ENCODE results near the gene NGDN.

NGDN gene

DNA sequence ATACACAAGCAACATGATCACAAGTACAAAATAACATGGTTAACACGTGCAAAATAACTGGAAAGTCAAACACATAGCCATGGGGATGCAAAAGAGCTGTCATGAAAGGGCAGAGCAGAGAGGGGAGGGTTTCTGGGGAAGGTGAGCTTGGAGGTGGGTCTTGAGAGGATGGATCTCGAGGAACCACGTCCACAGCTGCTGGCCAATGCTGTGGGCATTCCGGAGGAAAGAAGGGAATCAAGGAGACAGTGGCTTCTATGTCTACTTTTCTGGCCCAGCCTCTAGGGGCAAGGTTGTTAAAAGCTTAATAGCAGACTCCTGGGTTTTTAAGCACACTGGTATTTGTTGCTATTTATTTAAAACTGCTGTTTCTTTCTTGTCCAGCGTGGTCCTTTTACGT, 25.6 kb upstream of the NGDN start:
- H2AFZ ChIP-seq (ENCODE audit: low read length): no peak overlapping the region
- no peaks in the 10 kb centered on the region for H3K4me1 ChIP-seq (ENCODE audit: insufficient read depth, low read length, severe bottlenecking)
- no peaks in the 10 kb centered on the region for H3K79me2 ChIP-seq (ENCODE audit: insufficient read depth, low read length)
- no peaks in the 10 kb centered on the region for H3F3A ChIP-seq (ENCODE audit: insufficient read depth, low read length)
- no peak for TF ChIP-seq EZH2 (IDR thresholded peaks at IDR 0.05; ENCODE audit: borderline replicate concordance, low read length)
- TF ChIP-seq, protein P1, sequence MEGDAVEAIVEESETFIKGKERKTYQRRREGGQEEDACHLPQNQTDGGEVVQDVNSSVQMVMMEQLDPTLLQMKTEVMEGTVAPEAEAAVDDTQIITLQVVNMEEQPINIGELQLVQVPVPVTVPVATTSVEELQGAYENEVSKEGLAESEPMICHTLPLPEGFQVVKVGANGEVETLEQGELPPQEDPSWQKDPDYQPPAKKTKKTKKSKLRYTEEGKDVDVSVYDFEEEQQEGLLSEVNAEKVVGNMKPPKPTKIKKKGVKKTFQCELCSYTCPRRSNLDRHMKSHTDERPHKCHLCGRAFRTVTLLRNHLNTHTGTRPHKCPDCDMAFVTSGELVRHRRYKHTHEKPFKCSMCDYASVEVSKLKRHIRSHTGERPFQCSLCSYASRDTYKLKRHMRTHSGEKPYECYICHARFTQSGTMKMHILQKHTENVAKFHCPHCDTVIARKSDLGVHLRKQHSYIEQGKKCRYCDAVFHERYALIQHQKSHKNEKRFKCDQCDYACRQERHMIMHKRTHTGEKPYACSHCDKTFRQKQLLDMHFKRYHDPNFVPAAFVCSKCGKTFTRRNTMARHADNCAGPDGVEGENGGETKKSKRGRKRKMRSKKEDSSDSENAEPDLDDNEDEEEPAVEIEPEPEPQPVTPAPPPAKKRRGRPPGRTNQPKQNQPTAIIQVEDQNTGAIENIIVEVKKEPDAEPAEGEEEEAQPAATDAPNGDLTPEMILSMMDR (IDR thresholded peaks at IDR 0.05; ENCODE audit: low read length): no peak
- H3K9me2 ChIP-seq (ENCODE audit: low read depth, low read length): no peaks in the 10 kb centered on the region
- no peak overlapping the region for H3K4me3 ChIP-seq (ENCODE audit: low read depth, low read length, poor library complexity, severe bottlenecking)
- H3K36me3 ChIP-seq (ENCODE audit: insufficient read depth, low read length): no peaks in the 10 kb centered on the region
- H3K27me3 ChIP-seq (ENCODE audit: insufficient read depth, low read length): peaks cover 9% of the 10 kb centered on the region
- no peak overlapping the region for H3K9ac ChIP-seq (ENCODE audit: low read length)
- no peak overlapping the region for H3K4me2 ChIP-seq (ENCODE audit: low read length)
- H4K20me1 ChIP-seq (ENCODE audit: insufficient read depth, low read length): no peaks in the 10 kb centered on the region
- H3K9me3 ChIP-seq (ENCODE audit: low read length): no peaks in the 10 kb centered on the region
- H3K27ac ChIP-seq (ENCODE audit: low read depth, low read length, poor library complexity, severe bottlenecking): no peak overlapping the region

DNA sequence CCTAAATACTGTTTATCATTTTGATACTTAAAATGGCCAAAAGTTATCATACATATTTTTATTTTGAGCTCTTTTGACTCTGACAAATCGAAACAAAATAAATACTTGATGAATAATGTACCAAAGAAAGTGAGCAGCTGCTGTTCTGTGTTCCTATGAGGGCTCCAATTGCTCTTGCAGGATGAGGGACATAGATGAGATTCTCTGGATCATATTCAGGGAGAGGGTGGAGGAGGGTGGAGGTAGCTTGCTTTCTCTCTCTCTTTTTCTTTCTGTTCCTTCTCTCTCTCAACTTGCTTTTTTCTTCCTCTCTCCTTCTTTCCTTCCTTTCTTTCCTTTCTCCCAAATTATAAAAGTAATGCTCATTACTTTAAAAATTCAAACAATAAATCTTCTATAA, 25.2 kb upstream of the NGDN start:
- no peak for TF ChIP-seq EZH2 (IDR thresholded peaks at IDR 0.05; ENCODE audit: borderline replicate concordance, low read length)
- TF ChIP-seq, protein P1 (IDR thresholded peaks at IDR 0.05; ENCODE audit: low read length): no peak
- no peaks in the 10 kb centered on the region for H3K79me2 ChIP-seq (ENCODE audit: insufficient read depth, low read length)

DNA sequence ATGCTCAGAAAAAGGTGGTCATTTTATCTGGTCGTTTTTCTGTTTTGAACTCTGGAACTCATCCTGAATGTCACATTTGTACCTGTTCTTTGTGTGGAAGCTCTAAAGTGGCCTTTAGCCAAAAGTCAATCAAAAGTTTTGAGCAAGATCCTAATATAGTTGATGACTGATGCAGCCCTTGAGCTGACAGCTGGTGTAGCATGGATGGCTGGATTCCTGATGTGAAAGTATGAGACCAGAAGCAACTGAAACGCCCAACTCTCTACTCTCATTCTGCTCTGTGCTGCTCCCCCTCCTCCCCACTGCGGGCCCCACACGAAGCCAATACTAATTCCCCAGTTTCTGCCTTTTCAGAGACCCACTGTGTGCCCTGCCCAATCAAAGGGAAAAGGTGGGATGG, 23.7 kb upstream of the NGDN start:
- Histone ChIP-seq H3K9ac (ENCODE audit: low read length) (no peak overlapping the region), H3K4me2 (ENCODE audit: low read length) (no peak overlapping the region), H4K20me1 (ENCODE audit: insufficient read depth, low read length) (no peaks in the 10 kb centered on the region), H3K27ac (ENCODE audit: low read depth, low read length, poor library complexity, severe bottlenecking) (no peak overlapping the region), H2AFZ (ENCODE audit: low read length) (no peak overlapping the region), H3F3A (ENCODE audit: insufficient read depth, low read length) (no peaks in the 10 kb centered on the region), H3K4me1 (ENCODE audit: insufficient read depth, low read length, severe bottlenecking) (no peaks in the 10 kb centered on the region), H3K9me3 (ENCODE audit: low read length) (no peaks in the 10 kb centered on the region), H3K4me3 (ENCODE audit: low read depth, low read length, poor library complexity, severe bottlenecking) (no peak overlapping the region), H3K36me3 (ENCODE audit: insufficient read depth, low read length) (no peaks in the 10 kb centered on the region), H3K9me2 (ENCODE audit: low read depth, low read length) (no peaks in the 10 kb centered on the region), H3K79me2 (ENCODE audit: insufficient read depth, low read length) (no peaks in the 10 kb centered on the region), H3K27me3 (ENCODE audit: insufficient read depth, low read length) (0 out of 2 replicates have a peak, but pooled peaks cover 2% of the 10 kb centered on the region)
- TF ChIP-seq, protein P1 (IDR thresholded peaks at IDR 0.05; ENCODE audit: low read length): no peak
- TF ChIP-seq EZH2 (IDR thresholded peaks at IDR 0.05; ENCODE audit: borderline replicate concordance, low read length): no peak

More for the DNA sequence above, 25.2 kb upstream of the NGDN start:
- Histone ChIP-seq H3K9me3 (ENCODE audit: low read length) (no peaks in the 10 kb centered on the region), H3K9me2 (ENCODE audit: low read depth, low read length) (no peaks in the 10 kb centered on the region), H3K36me3 (ENCODE audit: insufficient read depth, low read length) (no peaks in the 10 kb centered on the region), H3K9ac (ENCODE audit: low read length) (no peak overlapping the region), H3K4me1 (ENCODE audit: insufficient read depth, low read length, severe bottlenecking) (no peaks in the 10 kb centered on the region), H2AFZ (ENCODE audit: low read length) (no peak overlapping the region), H3K4me3 (ENCODE audit: low read depth, low read length, poor library complexity, severe bottlenecking) (no peak overlapping the region), H3K27ac (ENCODE audit: low read depth, low read length, poor library complexity, severe bottlenecking) (no peak overlapping the region), H3F3A (ENCODE audit: insufficient read depth, low read length) (no peaks in the 10 kb centered on the region), H3K4me2 (ENCODE audit: low read length) (no peak overlapping the region), H4K20me1 (ENCODE audit: insufficient read depth, low read length) (no peaks in the 10 kb centered on the region), H3K27me3 (ENCODE audit: insufficient read depth, low read length) (peaks cover 9% of the 10 kb centered on the region)

Measured in OCI-LY1 (cell line).